HUES6 (cell line): ENCODE results near the gene LTK.

ENCODE experiments used
- H3K27ac ChIP-seq: 2 replicates; pipeline ENCODE4 v1.7.0; 2013; ENCODE audit warnings: low read depth, mild to moderate bottlenecking, low read length, inconsistent platforms
- H3K27me3 ChIP-seq: 2 replicates; pipeline ENCODE4 v1.6.1; 2013; ENCODE audit warnings: low read length; ENCODE audit not compliant: control insufficient read depth, insufficient read depth
- H3K36me3 ChIP-seq: 2 replicates; pipeline ENCODE4 v1.6.1; 2013; ENCODE audit warnings: low read length; ENCODE audit not compliant: control insufficient read depth, insufficient read depth
- H3K4me1 ChIP-seq: 2 replicates; pipeline ENCODE4 v1.6.1; 2013; ENCODE audit warnings: low read length; ENCODE audit not compliant: control insufficient read depth, insufficient read depth
- H3K4me3 ChIP-seq: 2 replicates; pipeline ENCODE4 v1.5.1; 2013; ENCODE audit warnings: low read depth, low read length
- H3K9ac ChIP-seq: one replicate; pipeline ENCODE4 v1.6.1; 2013; ENCODE audit warnings: mild to moderate bottlenecking, low read length
- H3K9me3 ChIP-seq: 2 replicates; pipeline ENCODE4 v1.6.1; 2013; ENCODE audit warnings: low read depth, low read length; ENCODE audit not compliant: control insufficient read depth, insufficient read depth

LTK gene

GRCh38 chr15:41486286-41486685 lies 27.3 kb downstream of the LTK start:
- Histone ChIP-seq H3K4me1 (no peaks in the 10 kb centered on the region; the same call in 1 of the 2 replicates), H3K27ac (no peak overlapping the region), H3K4me3 (no peak overlapping the region), H3K9ac (no peak overlapping the region), H3K36me3 (peaks cover 20% of the 10 kb centered on the region), H3K27me3 (peaks cover 10% of the 10 kb centered on the region), H3K9me3 (no peaks in the 10 kb centered on the region)

- H3K27ac ChIP-seq: no peak overlapping the region
- H3K4me1 ChIP-seq: no peaks in the 10 kb centered on the region; the same call in 1 of the 2 replicates
- peaks cover 31% of the 10 kb centered on the region for H3K36me3 ChIP-seq
- no peak overlapping the region for H3K4me3 ChIP-seq
- H3K9me3 ChIP-seq: no peaks in the 10 kb centered on the region
- H3K9ac ChIP-seq: no peak overlapping the region
- no peaks in the 10 kb centered on the region for H3K27me3 ChIP-seq
Measured at GRCh38 chr15:41484937-41485625, 28.5 kb downstream of the LTK start.

- Histone ChIP-seq H3K9me3 (no peaks in the 10 kb centered on the region), H3K36me3 (peaks cover 47% of the 10 kb centered on the region), H3K27ac (no peak overlapping the region), H3K27me3 (no peaks in the 10 kb centered on the region), H3K9ac (no peak overlapping the region), H3K4me3 (no peak overlapping the region), H3K4me1 (no peaks in the 10 kb centered on the region; the same call in 1 of the 2 replicates)
Measured at GRCh38 chr15:41483519-41483918, 30.1 kb downstream of the LTK start.

GRCh38 chr15:41483115-41483514 lies 30.5 kb downstream of the LTK start:
- no peaks in the 10 kb centered on the region; the same call in 1 of the 2 replicates for H3K4me1 ChIP-seq
- no peak overlapping the region for H3K27ac ChIP-seq
- H3K9me3 ChIP-seq: no peaks in the 10 kb centered on the region
- no peak overlapping the region for H3K4me3 ChIP-seq
- no peak overlapping the region for H3K9ac ChIP-seq
- H3K36me3 ChIP-seq: peaks cover 51% of the 10 kb centered on the region
- H3K27me3 ChIP-seq: no peaks in the 10 kb centered on the region

- Histone ChIP-seq H3K27ac (no peak overlapping the region), H3K4me3 (no peak overlapping the region), H3K27me3 (no peaks in the 10 kb centered on the region), H3K36me3 (peaks cover 59% of the 10 kb centered on the region), H3K9ac (no peak overlapping the region), H3K9me3 (no peaks in the 10 kb centered on the region), H3K4me1 (no peaks in the 10 kb centered on the region; the same call in 1 of the 2 replicates)
Measured at GRCh38 chr15:41482110-41482877, 31.3 kb downstream of the LTK start.

GRCh38 chr15:41480396-41481140 lies 33.1 kb downstream of the LTK start:
- H3K4me3 ChIP-seq: no peak overlapping the region
- H3K27ac ChIP-seq: no peak overlapping the region
- H3K36me3 ChIP-seq: peaks cover 76% of the 10 kb centered on the region
- no peak overlapping the region for H3K9ac ChIP-seq
- no peaks in the 10 kb centered on the region for H3K27me3 ChIP-seq
- no peaks in the 10 kb centered on the region; the same call in 1 of the 2 replicates for H3K4me1 ChIP-seq
- H3K9me3 ChIP-seq: no peaks in the 10 kb centered on the region

- peaks cover 87% of the 10 kb centered on the region for H3K36me3 ChIP-seq
- no peak overlapping the region for H3K27ac ChIP-seq
- H3K4me1 ChIP-seq: no peaks in the 10 kb centered on the region
- no peak overlapping the region for H3K9ac ChIP-seq
- no peaks in the 10 kb centered on the region for H3K27me3 ChIP-seq
- no peak overlapping the region for H3K4me3 ChIP-seq
- H3K9me3 ChIP-seq: no peaks in the 10 kb centered on the region
Measured at GRCh38 chr15:41476416-41477048, 37.1 kb downstream of the LTK start.

GRCh38 chr15:41474941-41475340 lies 38.7 kb downstream of the LTK start:
- Histone ChIP-seq H3K9ac (no peak overlapping the region), H3K27ac (no peak overlapping the region), H3K9me3 (no peaks in the 10 kb centered on the region), H3K4me3 (no peak overlapping the region), H3K27me3 (no peaks in the 10 kb centered on the region), H3K36me3 (peaks cover 85% of the 10 kb centered on the region), H3K4me1 (no peaks in the 10 kb centered on the region)

GRCh38 chr15:41474436-41474835 lies 39.2 kb downstream of the LTK start:
- no peak overlapping the region for H3K4me3 ChIP-seq
- no peaks in the 10 kb centered on the region for H3K9me3 ChIP-seq
- no peak overlapping the region for H3K9ac ChIP-seq
- no peak overlapping the region for H3K27ac ChIP-seq
- H3K27me3 ChIP-seq: no peaks in the 10 kb centered on the region
- H3K4me1 ChIP-seq: no peaks in the 10 kb centered on the region
- H3K36me3 ChIP-seq: peaks cover 85% of the 10 kb centered on the region

GRCh38 chr15:41473418-41473817 lies 40.2 kb downstream of the LTK start:
- no peak overlapping the region for H3K4me3 ChIP-seq
- no peaks in the 10 kb centered on the region for H3K9me3 ChIP-seq
- H3K36me3 ChIP-seq: peaks cover 85% of the 10 kb centered on the region

More at GRCh38 chr15:41473418-41473817, 40.2 kb downstream of the LTK start:
- no peaks in the 10 kb centered on the region for H3K4me1 ChIP-seq
- no peaks in the 10 kb centered on the region for H3K27me3 ChIP-seq
- H3K27ac ChIP-seq: no peak overlapping the region
- H3K9ac ChIP-seq: no peak overlapping the region
